NCI-H2081 treated with DMSO at 0.1 percent for 48 hours (cell line): ENCODE measurements around the gene TP63.
"Not testable (repeated sequence)": the region's sequence is repeated elsewhere in the genome, so short reads cannot be mapped to it uniquely, and the experiment has no call there.

Experiments
- DNase-seq: peaks from one replicate; lab custom pipeline; 2025; lab: John Stamatoyannopoulos, UW

The TP63 gene

DNA sequence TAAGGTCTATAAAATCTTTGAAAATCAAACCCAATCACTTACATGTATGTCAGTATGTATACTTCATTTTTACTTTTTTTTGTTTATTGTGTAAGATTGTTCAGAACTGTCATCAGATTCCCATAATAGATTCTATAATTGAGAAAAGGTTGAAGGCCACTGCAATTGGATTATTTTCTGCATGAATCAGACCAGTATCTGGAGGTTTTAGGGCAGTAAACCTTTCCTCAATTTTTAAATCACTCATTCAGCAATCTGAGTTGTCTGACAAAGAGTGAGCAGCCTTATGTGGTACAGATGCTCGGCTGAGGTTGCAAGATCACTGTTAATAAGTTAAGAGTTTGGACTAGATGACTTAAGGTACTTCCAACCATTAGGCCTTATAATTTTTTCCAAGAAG, 96.0 kb downstream of the TP63 start:
- DNase-seq: no peak

DNA sequence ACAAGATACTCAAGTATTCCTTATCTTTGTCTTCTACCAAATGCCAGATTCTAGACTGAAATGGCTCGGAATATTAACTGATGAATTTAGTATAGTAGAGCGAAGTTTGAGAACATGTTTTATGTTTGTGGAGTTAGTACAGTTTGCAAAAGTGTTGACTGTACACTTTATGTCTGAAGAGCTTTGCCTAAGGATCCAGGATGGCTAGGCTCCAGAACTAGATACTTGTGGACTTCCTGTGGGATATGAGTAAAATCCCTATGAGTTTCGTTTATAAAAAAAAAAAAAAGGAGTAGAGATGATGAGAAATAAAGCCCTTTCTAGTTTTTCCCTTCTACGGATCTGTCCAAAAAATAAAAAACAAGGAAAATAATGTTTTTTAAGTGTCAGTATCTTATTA, 96.7 kb downstream of the TP63 start:
- DNase-seq: no peak

- DNase-seq: no peak
Measured at GRCh38 chr3:189728915-189729314, 97.7 kb downstream of the TP63 start.

DNA sequence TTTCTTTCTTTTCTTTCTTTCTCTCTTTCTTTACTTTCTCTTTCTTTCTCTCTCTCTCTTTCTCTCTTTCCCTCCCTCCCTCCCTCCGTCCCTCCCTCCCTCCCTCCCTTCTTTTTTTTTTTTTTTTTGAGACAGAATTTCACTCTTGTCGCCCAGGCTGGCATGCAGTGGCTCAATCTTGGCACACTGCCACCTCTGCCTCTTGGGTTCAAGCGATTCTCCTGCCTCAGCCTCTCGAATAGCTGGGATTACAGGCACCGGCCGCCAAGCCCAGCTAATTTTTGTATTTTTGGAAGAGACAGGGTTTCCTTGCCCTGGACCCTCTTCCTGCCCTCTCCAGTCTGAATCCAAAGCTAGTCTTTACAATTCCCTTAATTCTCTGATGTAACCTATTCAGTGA, 102.9 kb downstream of the TP63 start:
- DNase-seq: no peak

GRCh38 chr3:189735913-189736312, 104.7 kb downstream of the TP63 start:
- DNase-seq: no peak

DNA sequence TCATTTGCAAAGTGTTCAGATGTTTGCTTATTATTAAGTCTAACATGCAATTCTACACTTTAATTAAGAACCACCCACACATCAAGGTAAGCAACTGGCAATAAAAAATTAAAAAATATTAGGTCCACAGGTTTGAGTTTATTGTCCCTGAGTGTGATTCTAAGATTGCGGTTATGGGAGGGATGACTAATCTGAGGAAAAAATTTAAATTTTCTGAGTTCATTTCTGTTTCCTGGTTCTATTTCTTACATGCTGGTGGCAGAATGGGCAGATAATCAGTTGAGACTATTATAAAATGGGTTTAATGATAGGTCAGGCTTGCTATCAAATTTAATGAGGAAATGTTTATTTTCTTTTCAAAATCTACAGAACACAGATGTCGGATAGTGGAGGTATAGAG, 105.9 kb downstream of the TP63 start:
- DNase-seq: no peak

DNA sequence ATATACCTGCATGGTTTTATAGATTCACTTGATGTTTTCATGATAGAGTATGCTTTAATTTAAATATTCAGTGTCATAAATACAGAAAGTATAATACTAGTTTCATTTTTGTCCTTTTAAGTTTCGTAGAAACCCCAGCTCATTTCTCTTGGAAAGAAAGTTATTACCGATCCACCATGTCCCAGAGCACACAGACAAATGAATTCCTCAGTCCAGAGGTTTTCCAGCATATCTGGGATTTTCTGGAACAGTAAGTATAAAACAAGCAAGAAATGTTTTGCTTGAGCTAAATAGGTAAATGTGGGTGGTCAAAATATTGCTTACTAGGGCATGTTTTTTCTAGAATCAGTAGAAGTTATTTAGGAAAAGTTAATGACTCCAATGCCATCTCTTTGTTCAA, 106.4 kb downstream of the TP63 start:
- no peak for DNase-seq

DNA sequence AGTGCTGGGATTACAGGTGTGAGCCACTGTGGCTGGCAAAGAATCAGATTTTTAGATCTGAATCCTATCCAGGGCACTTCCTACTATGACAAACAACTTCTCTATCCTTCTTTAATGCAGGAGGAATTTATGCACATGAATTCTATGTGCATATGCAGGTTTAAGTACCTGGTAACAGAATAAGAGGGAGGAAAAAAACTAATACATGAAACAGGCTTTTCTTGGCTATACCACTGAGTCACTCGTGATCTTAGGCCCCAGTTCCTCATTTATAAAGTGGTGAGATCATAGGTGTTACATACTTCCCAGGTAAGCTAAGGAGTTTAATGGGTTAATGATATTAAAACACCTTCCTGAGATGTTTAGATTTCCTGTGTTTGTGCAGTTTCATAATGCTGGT, 108.2 kb downstream of the TP63 start:
- DNase-seq: no peak

DNA sequence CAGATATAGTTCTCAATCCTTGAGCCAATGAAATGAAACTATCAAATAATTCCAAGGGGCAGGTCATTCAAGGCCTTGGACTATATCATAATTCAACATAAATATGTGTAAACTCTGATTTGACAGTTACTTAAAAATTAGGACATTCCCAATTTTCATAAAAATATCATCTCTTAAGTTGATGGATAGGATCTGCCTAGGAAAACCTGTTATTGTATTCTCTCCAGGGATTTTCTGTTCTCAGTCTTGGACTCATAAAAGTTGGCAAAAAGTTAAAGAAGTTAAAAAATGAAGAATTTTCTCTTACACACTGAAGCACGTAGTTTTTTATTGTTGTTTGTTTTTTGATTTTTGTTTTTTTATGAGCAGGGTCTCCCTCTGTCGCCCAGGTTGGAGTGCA, 109.0 kb downstream of the TP63 start:
- no peak for DNase-seq

- no peak for DNase-seq
Measured at GRCh38 chr3:189744235-189744634, 113.0 kb downstream of the TP63 start.

DNA sequence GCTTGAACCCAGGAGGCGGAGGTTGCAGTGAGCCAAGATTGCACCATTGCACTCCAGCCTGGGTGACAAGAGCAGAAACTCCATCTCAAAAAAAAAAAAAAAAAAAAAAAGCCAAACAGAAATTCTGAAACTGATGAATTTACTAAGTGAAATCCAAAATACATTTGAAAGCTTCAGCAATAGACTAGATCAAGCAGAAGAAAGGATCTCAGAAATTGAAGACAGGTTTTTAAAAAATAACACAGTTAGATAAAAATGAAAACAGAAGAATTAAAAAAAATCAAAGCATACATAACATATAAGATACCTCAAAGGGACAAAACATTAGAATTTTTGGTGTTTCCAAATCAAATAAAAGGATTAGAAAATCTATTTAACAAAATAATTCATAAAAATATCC, 114.4 kb downstream of the TP63 start:
- DNase-seq: no peak

DNA sequence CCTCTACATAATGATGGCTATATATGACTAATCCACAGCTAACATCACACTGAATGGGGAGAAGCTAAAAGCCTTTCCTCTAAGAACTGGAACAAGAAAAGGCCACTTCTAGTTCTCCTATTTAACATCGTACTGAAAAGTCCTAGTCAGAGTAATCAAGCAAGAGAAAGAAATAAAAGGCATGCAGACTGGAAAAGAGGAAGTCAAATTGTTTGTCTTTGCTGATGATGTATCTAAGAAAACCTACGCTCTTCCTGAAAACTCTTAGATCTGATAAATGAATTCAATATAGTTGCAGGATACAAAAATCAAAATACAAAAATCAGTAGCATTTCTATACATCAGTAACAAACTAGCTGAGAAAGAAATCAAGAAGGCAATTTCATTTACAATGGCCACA, 116.9 kb downstream of the TP63 start:
- DNase-seq: no peak

- not testable (repeated sequence) for DNase-seq
Measured at GRCh38 chr3:189750972-189751371, 119.8 kb downstream of the TP63 start.

- no peak for DNase-seq
Measured at GRCh38 chr3:189754356-189754755, 123.2 kb downstream of the TP63 start.

DNA sequence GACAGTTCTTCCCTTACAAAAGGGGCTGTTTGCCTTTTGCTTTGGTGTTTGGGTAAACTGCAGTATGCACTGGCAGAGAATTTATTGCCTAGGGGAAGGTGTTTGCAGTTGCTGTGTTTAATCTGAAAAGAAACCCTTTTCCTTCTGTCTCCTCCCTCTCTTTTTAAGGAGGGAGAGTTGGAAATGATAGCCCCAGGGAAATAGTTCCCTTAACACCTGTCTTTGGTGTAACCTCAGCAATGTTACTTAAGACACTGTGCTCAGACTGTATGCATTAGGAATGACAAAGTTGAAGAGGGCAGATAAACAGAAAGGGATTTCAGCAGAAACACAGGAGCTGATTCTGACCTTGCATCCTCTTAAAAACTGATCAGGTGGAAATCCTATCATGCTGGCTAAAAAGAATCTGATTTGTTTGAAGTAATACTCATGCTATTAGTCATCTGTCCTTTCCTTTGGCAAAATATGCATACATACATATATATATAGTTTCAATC, 125.4 kb downstream of the TP63 start:
- DNase-seq: no peak

GRCh38 chr3:189758186-189758585, 127.0 kb downstream of the TP63 start:
- DNase-seq: no peak

DNA sequence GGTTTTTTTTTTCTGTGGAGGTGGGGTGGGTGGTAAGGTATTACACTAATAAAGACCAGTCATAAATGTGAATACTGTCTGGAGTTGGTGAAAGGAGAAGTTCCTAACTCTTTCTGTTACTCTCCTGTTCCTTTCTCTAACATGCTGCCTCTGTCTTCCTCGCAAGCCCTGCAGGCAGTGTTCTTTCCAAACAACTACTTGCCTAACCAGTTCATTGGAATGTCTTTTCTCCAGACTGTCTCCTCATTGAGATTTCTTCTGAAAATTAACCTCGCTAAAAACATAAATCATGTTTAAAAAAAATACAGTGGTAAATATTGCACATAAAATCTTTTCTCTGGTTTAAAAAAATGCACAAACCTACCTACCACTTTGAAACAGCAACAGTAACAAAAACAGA, 135.2 kb downstream of the TP63 start:
- DNase-seq: no peak

DNA sequence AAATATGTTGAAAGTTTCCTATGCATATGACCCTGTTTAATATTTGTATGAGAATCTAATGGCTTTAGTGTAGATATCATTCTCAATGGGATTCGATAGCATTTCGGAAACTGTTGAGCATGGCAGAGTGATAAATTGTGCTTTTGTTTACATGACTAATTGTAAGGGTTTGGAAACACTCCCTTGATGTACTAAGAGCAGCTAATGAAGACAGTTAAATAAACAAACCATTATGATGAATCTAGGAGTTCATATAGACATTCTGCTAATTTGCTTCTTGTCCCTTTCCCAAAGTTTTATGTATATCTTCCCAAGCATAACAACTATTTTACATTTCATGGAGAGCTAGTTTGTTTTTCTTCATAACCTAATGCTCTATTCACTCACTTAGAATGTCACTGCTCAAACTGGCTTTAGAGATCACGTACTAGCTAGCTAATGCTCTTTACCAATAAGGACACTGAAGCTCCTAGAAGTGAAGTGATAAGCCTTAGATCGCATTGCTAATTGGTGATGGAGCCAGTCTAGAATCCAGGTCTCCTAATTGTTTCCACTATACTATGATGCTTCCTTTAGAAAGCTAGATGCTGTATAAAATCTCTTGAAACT, 140.8 kb downstream of the TP63 start:
- no peak for DNase-seq

- DNase-seq: no peak
Measured at GRCh38 chr3:189772584-189772983, 141.4 kb downstream of the TP63 start.

GRCh38 chr3:189773056-189773455, 141.9 kb downstream of the TP63 start:
- no peak for DNase-seq

- DNase-seq: no peak
Measured at GRCh38 chr3:189776149-189776824, 145.1 kb downstream of the TP63 start.

GRCh38 chr3:189778340-189778950, 147.3 kb downstream of the TP63 start:
- DNase-seq: no peak

DNA sequence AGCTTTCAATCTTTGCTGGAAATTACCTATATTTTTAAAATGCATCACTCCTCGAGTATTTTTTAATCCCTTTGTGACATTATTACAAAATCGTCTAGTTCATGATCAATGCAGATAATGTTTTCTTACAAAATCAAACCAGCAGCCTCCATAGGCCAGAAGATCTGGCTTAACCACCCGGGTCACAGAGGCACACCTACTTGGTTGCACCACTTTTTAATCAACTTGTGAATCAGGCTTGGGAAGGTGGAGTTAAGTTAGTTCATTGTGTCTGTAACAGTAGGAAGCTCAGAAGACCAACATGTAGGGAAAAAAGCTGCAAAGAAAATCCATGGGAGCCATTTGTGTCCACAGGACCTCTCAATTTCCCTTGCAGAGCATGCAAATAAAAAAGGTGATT, 148.0 kb downstream of the TP63 start:
- DNase-seq: no peak
